ENCODE results near the gene AKR1A1.
"Not testable (repeated sequence)": the region's sequence is repeated elsewhere in the genome, so short reads cannot be mapped to it uniquely, and the experiment has no call there.

The AKR1A1 gene

GRCh38 chr1:45523975-45524374 is 26.7 kb upstream of the AKR1A1 start:
- not testable (repeated sequence) for DNase-seq

- no peak for DNase-seq
These were observed 24.4 kb upstream of the AKR1A1 start for GRCh38 chr1:45526135-45526644.

- no peak for DNase-seq
These were observed 19.9 kb upstream of the AKR1A1 start for GRCh38 chr1:45530632-45531135.

DNA sequence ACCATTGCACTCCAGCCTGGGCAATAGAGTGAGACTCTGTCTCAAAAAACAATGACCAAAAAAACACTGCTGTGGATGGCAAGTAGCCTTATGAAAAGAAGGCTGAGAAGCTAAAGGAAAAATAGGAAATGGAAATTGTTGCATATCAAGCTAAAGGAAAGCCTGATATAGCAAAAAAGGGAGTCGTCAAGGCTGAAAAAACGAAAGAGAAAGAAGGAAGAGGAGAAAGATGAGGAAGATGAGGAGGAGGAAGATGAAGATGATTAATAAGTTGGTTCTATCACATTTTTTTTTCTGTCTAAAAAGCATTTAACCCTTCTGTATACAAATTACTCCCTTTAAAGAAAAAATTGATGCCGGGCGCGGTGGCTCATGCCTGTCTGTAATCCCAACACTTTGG is 18.8 kb upstream of the AKR1A1 start:
- DNase-seq, result no peak

DNA sequence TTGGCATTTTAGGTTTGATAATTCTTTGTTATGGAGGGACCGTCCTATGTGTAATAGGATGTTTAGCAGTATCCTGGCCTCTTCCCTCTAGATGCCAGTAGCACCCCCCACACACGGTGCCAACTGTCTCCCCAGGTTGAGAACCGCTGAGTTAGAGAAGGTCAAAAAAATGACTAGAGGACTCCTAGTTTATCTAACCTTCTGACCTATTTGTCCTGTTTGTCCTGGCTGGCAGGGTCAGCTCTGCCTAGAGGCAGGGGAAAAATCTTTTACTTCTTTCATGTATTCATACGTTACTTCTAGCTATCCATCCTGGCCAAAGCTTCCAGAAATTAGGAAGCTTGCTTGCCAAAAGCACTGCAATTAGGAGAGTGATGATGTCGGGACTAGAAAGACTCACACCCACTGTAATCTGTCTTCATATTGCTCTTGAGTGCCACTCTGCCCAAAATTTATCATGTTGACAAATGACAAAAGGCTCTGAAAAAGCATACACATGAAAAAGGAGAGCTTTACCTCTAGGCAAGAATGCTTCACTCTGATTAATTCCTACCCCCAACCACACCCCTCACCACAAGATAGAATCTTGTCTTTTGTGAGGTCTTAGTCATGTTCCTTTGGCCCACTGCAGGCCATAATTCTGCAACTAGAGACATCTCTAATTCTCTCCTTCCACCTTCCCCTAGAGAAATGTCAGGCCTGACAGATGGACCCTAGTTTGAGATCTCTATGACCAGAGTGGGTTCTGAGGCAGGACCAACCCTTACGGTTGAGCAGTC is 14.4 kb upstream of the AKR1A1 start:
- no peak for DNase-seq

GRCh38 chr1:45536886-45537285 is 13.7 kb upstream of the AKR1A1 start:
- DNase-seq, result no peak

GRCh38 chr1:45541193-45541592 is 9.4 kb upstream of the AKR1A1 start:
- no peak for DNase-seq

DNA sequence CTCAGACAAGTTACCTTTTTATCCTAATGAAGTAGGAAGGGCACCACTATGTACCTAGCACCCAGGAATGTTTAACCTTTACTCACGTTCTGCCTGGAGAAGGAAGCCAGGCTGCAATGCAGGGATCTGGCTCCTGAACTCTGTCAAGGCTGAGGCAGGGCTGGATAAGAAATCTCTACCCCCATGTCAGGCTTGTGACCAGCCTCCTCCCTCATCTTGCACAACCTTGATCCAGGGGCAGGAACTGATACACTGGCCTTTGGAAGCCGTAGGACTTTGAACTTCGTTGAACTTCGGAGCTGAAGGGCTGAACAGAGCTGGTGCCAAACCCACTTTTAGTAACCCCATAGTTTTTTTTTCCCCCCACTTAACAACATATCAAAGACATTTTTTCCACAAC is 8.0 kb upstream of the AKR1A1 start:
- DNase-seq, result no peak

- peak; percentile 70 for DNase-seq
These were observed 6.8 kb upstream of the AKR1A1 start for GRCh38 chr1:45543581-45544417.

DNA sequence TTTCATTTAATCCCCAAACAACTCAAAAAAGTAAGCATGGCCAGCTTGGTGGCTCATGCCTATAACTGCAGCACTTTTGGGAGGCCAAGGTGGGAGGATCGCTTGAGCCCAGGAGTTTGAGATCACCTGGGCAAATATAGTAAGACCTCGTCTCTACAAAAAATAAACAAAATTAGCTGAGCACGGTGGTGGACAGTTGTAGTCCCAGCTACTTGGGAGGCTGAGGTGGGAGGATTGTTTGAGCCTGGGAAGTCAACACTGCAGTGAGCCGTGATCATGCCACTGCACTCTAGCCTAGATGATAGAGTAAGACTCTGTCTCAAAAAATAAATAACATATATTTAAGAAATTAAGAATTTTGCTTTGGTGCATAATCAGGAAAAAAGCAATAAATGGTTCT is 6.1 kb upstream of the AKR1A1 start:
- no peak for DNase-seq

DNA sequence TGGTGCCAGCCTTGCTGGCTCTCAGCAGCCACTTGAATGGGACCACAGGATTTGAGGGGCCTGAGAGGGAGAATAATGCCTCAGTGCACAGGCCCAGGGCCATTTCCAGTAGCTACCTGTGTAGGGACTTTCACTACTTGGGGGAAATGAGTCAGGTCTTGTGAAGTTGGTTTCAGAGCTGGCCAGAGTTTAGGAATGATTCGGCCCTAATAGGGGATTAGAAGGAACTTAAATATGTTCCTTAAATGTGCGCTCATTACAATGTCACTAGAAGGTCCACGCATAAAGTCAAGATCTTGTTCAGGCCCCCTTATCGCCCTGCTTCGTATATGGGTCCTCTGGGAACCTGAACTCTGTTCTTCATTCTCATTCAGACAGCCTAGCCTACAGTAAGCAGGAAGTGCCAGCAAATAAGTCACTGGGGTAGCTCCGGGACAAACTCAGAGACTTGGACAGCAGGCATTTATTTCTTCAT is 5.6 kb upstream of the AKR1A1 start:
- no peak for DNase-seq

DNA sequence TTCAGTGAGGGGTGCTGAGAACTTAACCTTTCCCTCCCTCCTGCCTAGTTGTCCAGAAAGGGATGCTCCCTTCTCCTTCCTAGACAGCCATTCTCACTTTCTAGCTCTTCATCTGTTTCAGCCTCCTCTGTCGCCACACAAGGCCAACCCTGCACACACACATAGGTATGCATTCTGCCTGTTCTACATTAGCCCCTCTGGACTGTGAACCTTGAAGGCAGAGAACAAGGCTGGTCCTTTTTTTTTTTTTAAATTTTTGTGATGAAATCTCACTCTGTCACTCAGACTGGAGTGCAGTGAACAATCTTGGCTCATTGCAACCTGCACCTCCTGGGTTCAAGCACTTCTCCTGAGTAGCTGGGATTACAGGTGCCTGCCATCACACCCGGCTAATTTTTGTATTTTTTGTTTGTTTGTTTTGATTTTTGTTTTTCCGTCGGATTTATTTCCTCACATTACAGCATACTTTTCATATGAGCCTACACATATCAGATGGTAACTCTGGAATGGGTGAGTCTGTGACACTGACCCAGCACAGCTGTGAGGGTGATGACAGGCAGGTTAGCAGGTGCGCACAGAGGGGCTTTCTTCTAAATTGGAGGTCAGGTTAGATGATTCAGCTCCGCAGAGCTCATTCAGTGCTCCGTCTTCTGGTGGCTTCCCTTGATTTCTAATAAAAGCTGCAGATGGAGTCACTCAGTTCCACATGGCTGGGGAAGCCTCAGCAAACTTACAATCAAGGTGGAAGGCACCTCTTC is 4.9 kb upstream of the AKR1A1 start:
- DNase-seq, result no peak

DNA sequence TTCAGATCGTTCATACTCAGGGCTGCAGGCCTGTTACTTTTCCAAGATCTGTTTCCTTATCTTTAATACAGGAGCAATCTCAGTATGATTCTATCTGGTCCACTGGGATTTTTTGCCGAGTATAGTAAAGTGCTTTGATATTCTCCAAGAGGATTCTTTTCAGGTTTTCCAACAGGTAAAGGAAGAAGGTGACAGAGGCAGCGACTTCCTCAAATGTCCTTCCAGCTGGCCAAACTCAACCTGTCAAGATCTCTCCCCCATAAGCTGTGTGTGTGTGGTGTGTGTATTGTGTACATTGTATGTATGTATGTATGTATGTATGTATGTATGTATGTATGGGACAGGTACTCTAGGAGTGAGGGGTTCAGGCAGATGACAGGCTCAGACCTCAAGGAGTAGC is 1.1 kb downstream of the AKR1A1 start:
- DNase-seq, result no peak

DNA sequence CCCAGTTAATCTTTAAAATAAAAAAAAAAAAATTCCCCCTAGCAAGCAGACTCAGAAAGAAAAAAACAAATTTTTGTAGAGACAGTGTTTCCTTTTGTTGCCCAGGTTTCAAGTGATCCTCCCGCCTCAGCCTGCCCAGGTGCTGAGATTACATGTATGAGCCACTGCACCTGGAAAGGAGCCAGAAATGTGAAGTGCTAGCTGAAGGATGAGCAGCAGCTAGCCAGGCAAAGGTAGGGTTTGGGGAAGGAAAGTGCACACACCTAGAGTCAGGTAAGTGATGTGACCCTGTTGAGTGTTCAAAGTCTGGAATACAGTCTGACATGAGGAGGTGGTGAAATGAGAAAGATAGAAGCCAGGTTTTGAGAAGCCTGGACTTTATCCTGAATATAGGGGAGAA is 1.7 kb downstream of the AKR1A1 start:
- DNase-seq, result no peak

GRCh38 chr1:45554198-45554597 is 3.6 kb downstream of the AKR1A1 start:
- no peak for DNase-seq

GRCh38 chr1:45557422-45557944 is 6.9 kb downstream of the AKR1A1 start:
- DNase-seq, result no peak

DNA sequence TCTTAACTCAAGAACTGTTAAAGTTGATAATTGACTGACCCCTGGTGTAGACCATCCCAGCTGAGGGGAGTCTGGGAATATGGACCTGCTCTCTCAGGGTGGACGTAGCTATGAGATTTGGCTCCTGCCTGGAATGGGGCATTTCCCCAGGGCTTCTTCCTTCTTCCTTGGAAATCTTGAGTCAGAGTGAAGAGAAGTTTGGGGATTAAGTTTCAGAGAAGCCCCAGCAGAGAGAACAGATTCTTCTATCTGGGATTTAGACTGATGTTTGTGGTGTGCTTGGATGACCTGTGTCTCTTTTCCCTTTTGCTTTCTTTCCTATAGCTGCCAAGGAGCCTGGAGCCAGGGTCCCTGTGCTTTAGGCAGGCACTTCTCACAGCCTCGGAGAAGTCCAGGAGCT is 13.2 kb downstream of the AKR1A1 start:
- no peak for DNase-seq

DNA sequence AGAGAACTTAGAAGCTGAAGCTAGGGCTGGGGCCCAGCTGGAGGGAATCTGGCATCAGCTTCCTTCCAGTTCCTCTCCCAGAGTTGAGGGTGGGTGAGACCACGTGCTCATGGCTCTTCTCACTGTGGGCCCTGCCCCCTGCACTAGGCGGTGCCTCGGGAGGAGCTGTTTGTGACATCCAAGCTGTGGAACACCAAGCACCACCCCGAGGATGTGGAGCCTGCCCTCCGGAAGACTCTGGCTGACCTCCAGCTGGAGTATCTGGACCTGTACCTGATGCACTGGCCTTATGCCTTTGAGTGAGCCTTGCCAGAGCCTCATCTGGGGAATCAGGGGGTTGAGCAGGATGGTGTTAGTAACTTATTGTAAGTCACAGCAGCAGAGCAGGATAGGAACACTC is 16.1 kb downstream of the AKR1A1 start:
- DNase-seq, result no peak

- no peak for DNase-seq
These were observed 17.3 kb downstream of the AKR1A1 start for GRCh38 chr1:45567911-45568310.

GRCh38 chr1:45568421-45568820 is 17.8 kb downstream of the AKR1A1 start:
- no peak for DNase-seq

- DNase-seq, result no peak
These were observed 18.9 kb downstream of the AKR1A1 start for GRCh38 chr1:45569571-45569961.

DNA sequence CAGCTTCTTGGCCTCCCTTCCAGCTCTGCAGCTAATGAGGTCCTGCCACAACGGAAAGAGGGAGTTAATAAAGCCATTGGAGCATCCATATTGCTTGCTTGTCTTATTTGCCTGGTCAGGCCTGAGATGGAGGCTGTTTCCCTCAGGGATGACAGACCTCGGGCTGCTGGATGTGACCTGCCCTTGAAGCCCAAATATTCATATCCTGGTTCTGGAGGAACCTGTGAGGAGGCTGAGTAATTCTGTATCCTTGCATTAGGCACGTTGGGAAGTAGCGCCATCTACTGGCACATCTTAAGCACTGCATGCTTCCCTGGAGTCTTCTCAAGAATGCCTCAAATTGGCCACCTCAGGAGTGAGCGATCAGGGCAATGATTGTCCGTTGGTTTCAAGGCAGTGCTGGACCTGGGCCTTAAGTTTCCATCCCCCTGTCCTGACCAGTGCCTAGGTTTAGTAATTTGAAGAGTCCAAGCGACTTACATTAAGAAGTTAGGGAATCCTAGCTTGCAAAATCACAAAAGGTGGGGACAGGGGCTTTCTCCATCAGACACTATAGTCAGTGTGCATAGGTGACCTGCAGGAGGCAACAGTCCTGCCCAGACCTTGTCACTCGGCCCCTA is 19.4 kb downstream of the AKR1A1 start:
- DNase-seq, result peak; percentile 78
